Esophagus muscularis mucosa (tissue), 4 donors: ENCODE data around the gene RYR2. TPM values are rescaled to one million over a fixed set of nuclear protein-coding genes. Genes with fewer than 3 reads are reported as not detected.

Experiments
- DNase-seq: peaks from one replicate; pipeline ENCODE4 v3.0.0-alpha.2; 2017; ENCODE audit errors: extremely low spot score
- H3K27ac ChIP-seq, 4 donors: fragments of 200-600 bp; sonication (generic); replicated peaks in 1 of 4; 1 replicate in 3 of 4; 2 replicates in 1 of 4; pipeline ENCODE4 v1.5.1; 2016 to 2019; ENCODE audit warnings: mild to moderate bottlenecking in 1 of 4
- H3K27me3 ChIP-seq, 4 donors: fragments of 200-600 bp; sonication (generic); one replicate each; pipeline versions ENCODE4 v1.5.1 to v1.6.0; 2016 to 2019
- H3K36me3 ChIP-seq, 4 donors: fragments of 200-600 bp; sonication (generic); one replicate each; pipeline ENCODE4 v1.5.1; 2016 to 2019
- H3K4me1 ChIP-seq, 4 donors: fragments of 200-600 bp; sonication (generic); one replicate each; pipeline ENCODE4 v1.5.1; 2016 to 2019
- H3K4me3 ChIP-seq, 4 donors: fragments of 200-600 bp; sonication (generic); 1 replicate in 2 of 4; 2 replicates in 2 of 4; pipeline ENCODE4 v1.5.1; 2016 to 2019; ENCODE audit warnings: mild to moderate bottlenecking in 4 of 4, moderate library complexity in 1 of 4
- H3K9me3 ChIP-seq, 4 donors: fragments of 200-600 bp; sonication (generic); 1 replicate in 3 of 4; 2 replicates in 1 of 4; pipeline ENCODE4 v1.5.1; 2016 to 2019
- EP300 ChIP-seq: sonication (generic); formaldehyde crosslinking; IDR thresholded peaks from one replicate; pipeline ENCODE4 v1.6.1; 2017; ENCODE audit warnings: antibody characterized with exemption
- POLR2A ChIP-seq: fragments of 450-650 bp; IDR thresholded peaks from one replicate; pipeline ENCODE4 v1.6.1; 2017; ENCODE audit warnings: antibody characterized with exemption, moderate library complexity, mild to moderate bottlenecking, low read depth
- POLR2AphosphoS5 ChIP-seq, 2 donors: sonication (generic); formaldehyde crosslinking; IDR thresholded peaks; one replicate each; pipeline ENCODE4 v1.6.1; 2017; ENCODE audit warnings: antibody characterized with exemption in 2 of 2
- WGBS: methylation state at CpG from one replicate; pipeline ENCODE4 v1.1.5; 2018; 5-methylcytosine and 5-hydroxymethylcytosine counted together
- intact Hi-C: fragments of 100-400 bp; cut with DNase I; formaldehyde crosslinking; loops from one replicate; pipeline ENCODE4 v1.15.1; 2023
- total RNA-seq, 4 donors: library from RNA; depleted of rRNA; stranded (reverse); fragments of >200 nt; gene quantifications; one replicate each; pipeline versions ENCODE4 v1.1.0 to v1.2.1, GENCODE V29; 2016
- TF ChIP-seq, protein P1 (sequence below), 3 experiments: fragments of 200-600 bp in 2 of 3; fragments of 450-650 bp in 1 of 3; sonication (generic) in 2 of 3; IDR thresholded peaks; one replicate each; pipeline ENCODE4 v1.5.1; 2017 to 2019; ENCODE audit warnings: antibody characterized with exemption in 3 of 3, mild to moderate bottlenecking in 2 of 3, moderate library complexity in 1 of 3

Gene RYR2
- total RNA-seq, 4 donors from 2014 or later, result 29.8 to 56.3 (median 38.9) TPM

GRCh38 chr1:237071641-237072420 is 29.8 kb downstream of the RYR2 start:
- H3K4me1 ChIP-seq, result peaks cover 0 to 23% (median 19%) of the 10 kb centered on the region in 4 donors
- peak; percentile 88 for DNase-seq
- WGBS, result 90% methylated on average over 10 of the region's 25 CpGs
- no peaks in the 10 kb centered on the region for H3K9me3 ChIP-seq
- intact Hi-C loops, result no loop called here
- no peaks in the 10 kb centered on the region for H3K27me3 ChIP-seq
- H3K36me3 ChIP-seq, result no peaks in the 10 kb centered on the region
- TF ChIP-seq EP300, result no peak
- TF ChIP-seq, protein P1, sequence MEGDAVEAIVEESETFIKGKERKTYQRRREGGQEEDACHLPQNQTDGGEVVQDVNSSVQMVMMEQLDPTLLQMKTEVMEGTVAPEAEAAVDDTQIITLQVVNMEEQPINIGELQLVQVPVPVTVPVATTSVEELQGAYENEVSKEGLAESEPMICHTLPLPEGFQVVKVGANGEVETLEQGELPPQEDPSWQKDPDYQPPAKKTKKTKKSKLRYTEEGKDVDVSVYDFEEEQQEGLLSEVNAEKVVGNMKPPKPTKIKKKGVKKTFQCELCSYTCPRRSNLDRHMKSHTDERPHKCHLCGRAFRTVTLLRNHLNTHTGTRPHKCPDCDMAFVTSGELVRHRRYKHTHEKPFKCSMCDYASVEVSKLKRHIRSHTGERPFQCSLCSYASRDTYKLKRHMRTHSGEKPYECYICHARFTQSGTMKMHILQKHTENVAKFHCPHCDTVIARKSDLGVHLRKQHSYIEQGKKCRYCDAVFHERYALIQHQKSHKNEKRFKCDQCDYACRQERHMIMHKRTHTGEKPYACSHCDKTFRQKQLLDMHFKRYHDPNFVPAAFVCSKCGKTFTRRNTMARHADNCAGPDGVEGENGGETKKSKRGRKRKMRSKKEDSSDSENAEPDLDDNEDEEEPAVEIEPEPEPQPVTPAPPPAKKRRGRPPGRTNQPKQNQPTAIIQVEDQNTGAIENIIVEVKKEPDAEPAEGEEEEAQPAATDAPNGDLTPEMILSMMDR (IDR thresholded peaks at IDR 0.05), result no peak
- H3K4me3 ChIP-seq, result no peak overlapping the region
- H3K27ac ChIP-seq, result no peak overlapping the region

DNA sequence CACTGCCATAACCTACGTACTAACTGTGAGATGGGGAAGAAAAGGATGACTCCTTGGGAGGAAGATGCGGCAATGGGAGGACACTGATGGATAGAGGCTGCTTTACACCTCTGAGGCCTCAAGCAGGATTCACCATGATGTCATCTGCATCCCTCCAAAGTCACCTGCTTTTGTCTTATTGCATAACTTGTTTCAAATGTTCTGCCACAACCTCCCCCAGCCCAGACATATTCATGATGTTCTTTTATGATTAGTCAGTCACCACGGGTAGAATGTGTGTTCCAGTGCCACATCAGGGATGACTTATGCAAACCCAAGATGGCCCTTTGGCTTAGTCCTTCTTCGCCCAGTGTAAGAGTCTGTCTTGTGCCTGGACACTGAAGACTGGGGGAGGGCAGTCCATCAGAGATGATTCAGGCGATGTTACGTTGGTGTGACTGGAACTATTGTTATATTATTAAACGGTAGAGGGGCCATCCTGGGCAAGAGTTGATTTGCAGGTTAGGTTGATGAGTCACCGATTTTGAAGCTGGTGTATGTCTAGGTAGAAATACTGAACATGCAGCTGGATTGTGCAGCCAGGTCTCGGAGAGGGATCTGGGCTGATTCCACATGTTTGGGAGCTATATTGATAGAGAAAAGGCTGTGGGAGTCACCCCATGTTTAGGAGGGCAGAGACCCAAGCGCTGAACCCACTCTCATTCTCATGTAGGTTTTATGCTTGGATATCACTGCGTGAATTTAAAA is 32.6 kb downstream of the RYR2 start:
- Histone ChIP-seq H3K4me1 (peaks cover 0 to 11% (median 10%) of the 10 kb centered on the region in 4 donors), H3K27me3 (no peaks in the 10 kb centered on the region), H3K36me3 (no peaks in the 10 kb centered on the region), H3K27ac (no peak overlapping the region), H3K4me3 (no peak overlapping the region), H3K9me3 (no peaks in the 10 kb centered on the region)
- DNase-seq, result peak; percentile 64
- WGBS, result 92% methylated on average over 11 of the region's 11 CpGs
- TF ChIP-seq POLR2A (no peak), POLR2AphosphoS5 (IDR thresholded peaks at IDR 0.05) (no peak), EP300 (no peak)
- TF ChIP-seq, protein P1 (IDR thresholded peaks at IDR 0.05), result no peak
- intact Hi-C loops, result no loop called here

- peak; percentile 68 for DNase-seq
- intact Hi-C loops, result no loop called here
- Histone ChIP-seq H3K27ac (no peak overlapping the region), H3K4me1 (peaks cover 21 to 32% (median 26%) of the 10 kb centered on the region in 4 donors), H3K9me3 (no peaks in the 10 kb centered on the region), H3K27me3 (no peaks in the 10 kb centered on the region), H3K4me3 (no peak overlapping the region), H3K36me3 (no peaks in the 10 kb centered on the region)
- WGBS, result 81% methylated on average over 11 of the region's 11 CpGs
- TF ChIP-seq, protein P1 (IDR thresholded peaks at IDR 0.05), result no peak
- TF ChIP-seq POLR2AphosphoS5 (IDR thresholded peaks at IDR 0.05) (no peak), EP300 (no peak), POLR2A (no peak)
Observed at GRCh38 chr1:237084341-237085077, 42.5 kb downstream of the RYR2 start.

DNA sequence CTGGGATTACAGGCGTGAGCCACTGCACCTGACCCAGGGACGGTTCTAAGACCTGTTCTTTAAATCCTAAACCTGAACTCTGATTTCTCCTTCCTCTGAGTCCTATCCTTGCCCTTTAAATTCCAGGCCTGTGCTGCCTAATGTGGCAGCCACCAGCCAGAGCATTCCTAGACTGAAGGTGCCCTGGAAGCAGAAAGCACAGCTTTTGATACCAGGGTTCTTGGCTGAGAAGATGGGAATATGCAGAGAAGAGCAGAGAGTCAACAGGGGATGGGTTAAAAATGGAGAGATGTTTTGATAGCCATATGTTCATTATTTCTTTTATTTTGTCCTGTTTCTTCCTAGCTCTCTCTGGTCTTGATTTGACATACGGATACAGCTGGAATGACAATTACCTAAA is 49.7 kb downstream of the RYR2 start:
- Histone ChIP-seq H3K27ac (no peak overlapping the region), H3K27me3 (no peaks in the 10 kb centered on the region), H3K4me1 (peaks cover 35 to 55% (median 51%) of the 10 kb centered on the region in 4 donors), H3K36me3 (no peaks in the 10 kb centered on the region), H3K4me3 (no peak overlapping the region), H3K9me3 (no peaks in the 10 kb centered on the region)
- intact Hi-C loops, result no loop called here
- TF ChIP-seq EP300 (no peak), POLR2A (no peak), POLR2AphosphoS5 (IDR thresholded peaks at IDR 0.05) (no peak)
- TF ChIP-seq, protein P1 (IDR thresholded peaks at IDR 0.05), result no peak
- DNase-seq, result no peak
- 87% methylated on average over 3 of the region's 3 CpGs for WGBS
